IPS-18a (cell line): ENCODE results near the gene ELMOD1.
"Not testable (repeated sequence)": the region's sequence is repeated elsewhere in the genome, so short reads cannot be mapped to it uniquely, and the experiment has no call there.

Experiments used
- H3K27ac ChIP-seq: one replicate; pipeline ENCODE4 v1.5.1; 2013; ENCODE audit warnings: low read length
- H3K27me3 ChIP-seq: one replicate; pipeline ENCODE4 v1.6.1; 2013; ENCODE audit warnings: mild to moderate bottlenecking, low read length; ENCODE audit not compliant: control insufficient read depth, insufficient read depth
- H3K36me3 ChIP-seq: one replicate; pipeline ENCODE4 v1.6.1; 2013; ENCODE audit warnings: low read depth, low read length; ENCODE audit not compliant: control insufficient read depth
- H3K4me1 ChIP-seq: one replicate; pipeline ENCODE4 v1.6.1; 2013; ENCODE audit warnings: low read depth, low read length; ENCODE audit not compliant: control insufficient read depth
- H3K4me3 ChIP-seq: one replicate; pipeline ENCODE4 v1.5.1; 2013; ENCODE audit warnings: low read length
- H3K9ac ChIP-seq: one replicate; pipeline ENCODE4 v1.6.1; 2013; ENCODE audit warnings: mild to moderate bottlenecking, low read length, moderate library complexity
- H3K9me3 ChIP-seq: one replicate; pipeline ENCODE4 v1.6.1; 2013; ENCODE audit warnings: low read depth, low read length; ENCODE audit not compliant: control insufficient read depth

ELMOD1 gene

GRCh38 chr11:107565955-107566501 lies 24.9 kb upstream of the ELMOD1 start:
- H3K4me1 ChIP-seq, H3K27ac ChIP-seq, H3K27me3 ChIP-seq, H3K36me3 ChIP-seq, H3K9me3 ChIP-seq: not testable (repeated sequence)
- H3K4me3 ChIP-seq: peak overlapping the region; percentile 93
- H3K9ac ChIP-seq: peak overlapping the region; percentile 74

- Histone ChIP-seq H3K9me3 (no peaks in the 10 kb centered on the region), H3K27ac (no peak overlapping the region), H3K4me3 (no peak overlapping the region), H3K4me1 (peaks cover 3% of the 10 kb centered on the region), H3K36me3 (no peaks in the 10 kb centered on the region), H3K9ac (no peak overlapping the region), H3K27me3 (no peaks in the 10 kb centered on the region)
These were observed 24.4 kb upstream of the ELMOD1 start for GRCh38 chr11:107566569-107566968.

- Histone ChIP-seq H3K9ac (no peak overlapping the region), H3K27ac (no peak overlapping the region), H3K27me3 (no peaks in the 10 kb centered on the region), H3K9me3 (no peaks in the 10 kb centered on the region), H3K4me1 (peaks cover 3% of the 10 kb centered on the region), H3K36me3 (no peaks in the 10 kb centered on the region), H3K4me3 (no peak overlapping the region)
These were observed 23.1 kb upstream of the ELMOD1 start for GRCh38 chr11:107567739-107568335.

- Histone ChIP-seq H3K27me3 (no peaks in the 10 kb centered on the region), H3K27ac (no peak overlapping the region), H3K36me3 (no peaks in the 10 kb centered on the region), H3K9me3 (no peaks in the 10 kb centered on the region), H3K9ac (no peak overlapping the region), H3K4me1 (peaks cover 3% of the 10 kb centered on the region), H3K4me3 (no peak overlapping the region)
These were observed 20.9 kb upstream of the ELMOD1 start for GRCh38 chr11:107570015-107570414.

- Histone ChIP-seq H3K9ac (no peak overlapping the region), H3K4me3 (no peak overlapping the region), H3K4me1 (no peaks in the 10 kb centered on the region), H3K9me3 (no peaks in the 10 kb centered on the region), H3K27me3 (no peaks in the 10 kb centered on the region), H3K36me3 (no peaks in the 10 kb centered on the region), H3K27ac (no peak overlapping the region)
These were observed 17.5 kb upstream of the ELMOD1 start for GRCh38 chr11:107573438-107573837.

GRCh38 chr11:107576497-107577345 lies 14.2 kb upstream of the ELMOD1 start:
- not testable (repeated sequence) for H3K27ac ChIP-seq, H3K4me3 ChIP-seq, H3K4me1 ChIP-seq, H3K9me3 ChIP-seq, H3K36me3 ChIP-seq, H3K27me3 ChIP-seq, H3K9ac ChIP-seq

GRCh38 chr11:107577346-107577711 lies 13.6 kb upstream of the ELMOD1 start:
- no peak overlapping the region for H3K27ac ChIP-seq
- H3K27me3 ChIP-seq: no peaks in the 10 kb centered on the region
- no peaks in the 10 kb centered on the region for H3K4me1 ChIP-seq
- no peak overlapping the region for H3K9ac ChIP-seq
- H3K4me3 ChIP-seq: no peak overlapping the region
- no peaks in the 10 kb centered on the region for H3K36me3 ChIP-seq
- H3K9me3 ChIP-seq: no peaks in the 10 kb centered on the region

GRCh38 chr11:107579169-107579568 lies 11.8 kb upstream of the ELMOD1 start:
- not testable (repeated sequence) for H3K4me3 ChIP-seq, H3K27me3 ChIP-seq, H3K9me3 ChIP-seq, H3K27ac ChIP-seq, H3K4me1 ChIP-seq, H3K36me3 ChIP-seq, H3K9ac ChIP-seq

GRCh38 chr11:107581147-107581546 lies 9.8 kb upstream of the ELMOD1 start:
- Histone ChIP-seq H3K9ac (no peak overlapping the region), H3K4me1 (no peaks in the 10 kb centered on the region), H3K27ac (no peak overlapping the region), H3K36me3 (no peaks in the 10 kb centered on the region), H3K4me3 (no peak overlapping the region), H3K27me3 (no peaks in the 10 kb centered on the region), H3K9me3 (no peaks in the 10 kb centered on the region)

GRCh38 chr11:107583629-107584195 lies 7.2 kb upstream of the ELMOD1 start:
- Histone ChIP-seq H3K4me1 (no peaks in the 10 kb centered on the region), H3K36me3 (no peaks in the 10 kb centered on the region), H3K9ac (no peak overlapping the region), H3K4me3 (no peak overlapping the region), H3K27ac (no peak overlapping the region), H3K9me3 (no peaks in the 10 kb centered on the region), H3K27me3 (peaks cover 16% of the 10 kb centered on the region)

- no peak overlapping the region for H3K27ac ChIP-seq
- no peaks in the 10 kb centered on the region for H3K36me3 ChIP-seq
- peaks cover 53% of the 10 kb centered on the region for H3K27me3 ChIP-seq
- no peak overlapping the region for H3K9ac ChIP-seq
- no peaks in the 10 kb centered on the region for H3K9me3 ChIP-seq
- H3K4me1 ChIP-seq: peaks cover 1% of the 10 kb centered on the region
- H3K4me3 ChIP-seq: no peak overlapping the region
These were observed 3.5 kb upstream of the ELMOD1 start for GRCh38 chr11:107587306-107587979.
